Measurements from ENCODE around the gene RSBN1. TPM values are rescaled to one million over a fixed set of nuclear protein-coding genes. Genes with fewer than 3 reads are reported as not detected.
A peak's percentile ranks its signal among the peaks of the same experiment; 100 is the strongest.

RSBN1 gene
- total and polyA plus RNA-seq, 10 of the 15 experiments (the other 5 are each of a cell fraction or from before 2014, with no cell fraction given), result 2.9 to 26.8 (median 11.5) TPM

- TF ChIP-seq ZBTB11 (CRISPR knock-in tag; IDR thresholded peaks at IDR 0.05) (no peak), MXI1 (IDR thresholded peaks at IDR 0.05; ENCODE audit: low read depth, low read length) (no peak), NFXL1 (IDR thresholded peaks at IDR 0.05; ENCODE audit: borderline replicate concordance) (no peak), KDM1A (IDR thresholded peaks at IDR 0.05; ENCODE audit: borderline replicate concordance) (no peak)
These were observed 24.3 kb upstream of the RSBN1 start (continued) for GRCh38 chr1:113836534-113836933.

- RAD21 ChIA-PET (ENCODE audit: unreplicated experiment), result interaction anchor here (0.6 to 5.3 kb wide), 28 partner anchors 16 to 447 kb away, joined by 3 to 46 read pairs (median 4); partner anchors contain the start of genes AP4B1, DCLRE1B, HIPK1 and OLFML3
- Histone ChIP-seq H2AFZ (ENCODE audit: control insufficient read depth, low read depth, low read length) (no peak overlapping the region), H4K20me1 (ENCODE audit: control insufficient read depth, insufficient read depth) (no peaks in the 10 kb centered on the region), H3K4me2 (ENCODE audit: control insufficient read depth, insufficient read depth) (no peak overlapping the region), H3K4me3 (no peak overlapping the region), H3K4me1 (ENCODE audit: control insufficient read depth, insufficient read depth, low read length) (no peaks in the 10 kb centered on the region), H3K36me3 (ENCODE audit: control insufficient read depth in 2 of 2, insufficient read depth in 2 of 2, low read length in 1 of 2) (peaks cover 0 to 21% of the 10 kb centered on the region in 2 experiments; a peak in 2 of 4 replicates), H3K79me2 (ENCODE audit: control insufficient read depth, insufficient read depth, low read length) (no peaks in the 10 kb centered on the region; the same call in 1 of the 2 replicates), H3K27ac (ENCODE audit: control insufficient read depth, insufficient read depth) (no peak overlapping the region), H3K27me3 (replicated peaks in 1 of 2; ENCODE audit: control insufficient read depth in 2 of 2, insufficient read depth in 2 of 2, low read length in 1 of 2) (no peaks in the 10 kb centered on the region), H3K9ac (ENCODE audit: control insufficient read depth, insufficient read depth, low read length) (no peak overlapping the region), H3K9me3 (replicated peaks; ENCODE audit: control insufficient read depth, insufficient read depth, low read length) (no peaks in the 10 kb centered on the region)
- POLR2A ChIA-PET, result interaction anchor here (1.5 to 1.9 kb wide), 2 partner anchors 68 to 93 kb away, joined by 6 read pairs; partner anchors contain the start of genes AP4B1 and HIPK1
- ATAC-seq, result peak; percentile 45; the same call in 2 of the 3 replicates
- intact Hi-C loops (cut with micrococcal nuclease; ENCODE audit: unreplicated experiment), result loop anchor here (1.0 to 10.0 kb wide), 4 partner anchors 70 to 449 kb away; partner anchors contain the start of genes DCLRE1B and OLFML3
- no TSS peak for BruUV-seq (replicated peaks)
- CTCF ChIA-PET, result interaction anchor here (0.5 to 5.5 kb wide), 36 partner anchors 10 to 447 kb away, joined by 3 to 74 read pairs (median 5); partner anchors contain the start of genes AP4B1, DCLRE1B, HIPK1 and OLFML3
- SMC1A ChIA-PET (ENCODE audit: uncharacterized antibody, unreplicated experiment), result interaction anchor here (0.7 to 5.5 kb wide), 38 partner anchors 8 to 447 kb away, joined by 3 to 53 read pairs (median 4); partner anchors contain the start of genes AP4B1, DCLRE1B, HIPK1 and OLFML3
- no peak for DNase-seq (ENCODE audit: low read depth, low spot score)
- in situ Hi-C loops (cut with MboI), result loop anchor here (5.0 to 10.0 kb wide), 2 partner anchors 67 to 439 kb away; partner anchors contain the start of gene AP4B1
- FAIRE-seq, result peak; percentile 13
- 26% methylated on average over 4 of the region's 4 CpGs for WGBS (ENCODE audit: insufficient coverage, insufficient replicate concordance, low lambda C conversion rate, missing lambda C conversion rate)
- no peak for TF ChIP-seq E2F4 (IDR thresholded peaks at IDR 0.05; ENCODE audit: low read depth, low read length)
- no peak for TF ChIP-seq ELK1 (IDR thresholded peaks at IDR 0.05; ENCODE audit: low read depth, low read length)
- 0 out of 2 replicates have a peak, but pooled peaks have one; percentile 15 for TF ChIP-seq ATF7 (IDR thresholded peaks at IDR 0.05; ENCODE audit: low read depth)
- TF ChIP-seq RAD51 (IDR thresholded peaks at IDR 0.05), result no peak
- no peak for TF ChIP-seq ZNF24 (IDR thresholded peaks at IDR 0.05)
- no peak for TF ChIP-seq KAT2A (conservative IDR thresholded peaks at IDR 0.05; ENCODE audit: control insufficient read depth, low read depth, low read length)
- TF ChIP-seq ZBTB40 (IDR thresholded peaks at IDR 0.05; ENCODE audit: borderline replicate concordance), result no peak
These were observed 23.5 kb upstream of the RSBN1 start for GRCh38 chr1:113835686-113836290.

All from GM12878 (cell line).